ENCODE measurements around the gene ZDHHC15. TPM values are rescaled to one million over a fixed set of nuclear protein-coding genes. Genes with fewer than 3 reads are reported as not detected.

Gene ZDHHC15
- total and polyA plus RNA-seq, 2 of the 8 experiments (the other 6 are each of a cell fraction or from before 2014, with no cell fraction given), result 1.7 to 3.5 TPM

DNA sequence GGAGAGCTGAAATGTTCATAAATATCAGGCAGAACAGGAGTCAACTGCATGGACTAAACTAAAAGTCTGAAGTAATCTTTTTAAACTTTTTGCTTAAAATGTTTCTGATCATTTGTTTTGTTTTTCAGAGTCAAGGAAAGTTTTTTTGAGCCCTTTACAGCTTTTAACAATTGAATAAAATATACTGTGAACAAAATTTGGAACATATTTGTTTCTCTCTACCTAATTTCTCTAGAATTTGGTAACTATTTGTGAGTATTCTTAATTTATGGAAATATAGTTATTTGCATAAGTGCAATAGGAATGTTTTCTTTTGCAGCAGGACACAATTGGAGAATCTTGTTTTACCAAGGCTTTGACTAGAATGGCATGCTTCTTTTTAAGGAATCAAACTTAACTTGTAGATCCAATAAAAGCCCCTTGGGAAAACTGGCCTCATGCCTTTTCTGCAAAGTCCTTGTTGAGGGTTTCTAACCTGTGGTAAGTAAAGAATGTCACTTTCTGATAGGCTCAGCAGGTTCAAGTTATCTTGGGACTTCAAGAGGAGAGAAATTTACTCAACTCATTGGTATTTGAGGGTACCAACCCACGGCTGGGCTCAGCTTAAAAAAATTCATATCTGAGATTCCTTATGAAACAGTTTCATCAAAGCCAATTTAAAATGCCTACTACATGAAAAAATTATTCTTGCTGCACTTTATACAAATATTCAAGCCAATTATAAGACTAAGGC lies 157.4 kb downstream of the ZDHHC15 start:
- FAIRE-seq (no peak), DNase-seq (ENCODE audit: low read depth in 1 of 2, low spot score in 2 of 2) (no peak)
- H2BK120ac ChIP-seq (replicated peaks; ENCODE audit: low read depth, low read length), result no peak overlapping the region

More for the DNA sequence above, 157.4 kb downstream of the ZDHHC15 start:
- no peak overlapping the region for H3K27ac ChIP-seq (ENCODE audit: low read depth, low read length)
- TF ChIP-seq CHD1 (IDR thresholded peaks at IDR 0.05; ENCODE audit: low read depth, low read length) (no peak), ASH2L (IDR thresholded peaks at IDR 0.05; ENCODE audit: low read length) (no peak), GTF2F1 (IDR thresholded peaks at IDR 0.05; ENCODE audit: borderline replicate concordance, low read depth, low read length) (no peak), POU5F1 (IDR thresholded peaks at IDR 0.05; ENCODE audit: low read depth, low read length) (peak; percentile 43; the same call in 1 of the 2 replicates), RAD21 (IDR thresholded peaks at IDR 0.05 in 1 of 2, conservative IDR thresholded peaks at IDR 0.05 in 1 of 2; ENCODE audit: low read depth in 2 of 2, low read length in 2 of 2) (no peak)
- H2AFZ ChIP-seq (ENCODE audit: low read length), result no peak overlapping the region
- H2BK12ac ChIP-seq (ENCODE audit: low read depth, low read length), result no peak overlapping the region
- H3K27me3 ChIP-seq (replicated peaks in 1 of 4; ENCODE audit: control insufficient read depth in 3 of 4, extremely low read depth in 1 of 4, insufficient read depth in 3 of 4, low read length in 3 of 4), result no peaks in the 10 kb centered on the region
- no peak overlapping the region for H4K91ac ChIP-seq (replicated peaks; ENCODE audit: insufficient read length, low read length)
- no peak overlapping the region for H2BK20ac ChIP-seq (ENCODE audit: low read length)
- no peaks in the 10 kb centered on the region for H3K23me2 ChIP-seq (ENCODE audit: low read depth, low read length)
- no peak overlapping the region for H3K14ac ChIP-seq (ENCODE audit: insufficient read length)
- H3K18ac ChIP-seq (ENCODE audit: extremely low read depth, low read length), result no peak overlapping the region
- no peaks in the 10 kb centered on the region for H3K4me1 ChIP-seq (replicated peaks in 1 of 4; ENCODE audit: control insufficient read depth in 3 of 4, insufficient read depth in 4 of 4, low read length in 3 of 4)
- no peak overlapping the region for H3K4ac ChIP-seq (replicated peaks; ENCODE audit: insufficient read length, low read depth, low read length)
- H3K79me2 ChIP-seq (ENCODE audit: control insufficient read depth in 1 of 2, insufficient read depth in 2 of 2, low read length in 2 of 2), result no peaks in the 10 kb centered on the region
- H3K79me1 ChIP-seq (ENCODE audit: low read depth, low read length), result no peaks in the 10 kb centered on the region
- H2BK15ac ChIP-seq (ENCODE audit: low read length), result no peak overlapping the region
- H3K36me3 ChIP-seq (ENCODE audit: control insufficient read depth in 2 of 4, insufficient read depth in 4 of 4, low read length in 3 of 4), result no peaks in the 10 kb centered on the region; a peak in 2 of 8 replicates
- WGBS, 2 experiments (ENCODE audit: extremely low coverage in 1 of 2, insufficient coverage in 1 of 2, insufficient read length in 1 of 2, insufficient replicate concordance in 2 of 2, low coverage in 1 of 2, low lambda C conversion rate in 2 of 2, missing lambda C conversion rate in 1 of 2), result 100% methylated on average over 1 of the region's 1 CpG; no CpG with 5 or more reads in 1 of the 2 experiments
- H2AK5ac ChIP-seq (ENCODE audit: low read depth, low read length), result no peak overlapping the region
- no peak overlapping the region for H3K23ac ChIP-seq (ENCODE audit: insufficient read length)
- no peak overlapping the region for H2BK5ac ChIP-seq (ENCODE audit: low read depth, low read length)
- POLR2A ChIA-PET (ENCODE audit: partially characterized antibody), result no interaction called here
- no peak overlapping the region for H3K56ac ChIP-seq (replicated peaks; ENCODE audit: insufficient read length, low read depth, low read length)
- no peaks in the 10 kb centered on the region for H4K20me1 ChIP-seq (replicated peaks in 1 of 2; ENCODE audit: control insufficient read depth in 1 of 2, insufficient read depth in 2 of 2, low read length in 2 of 2)
- CTCF ChIA-PET (ENCODE audit: partially characterized antibody), result no interaction called here
- H3K4me3 ChIP-seq (ENCODE audit: extremely low read depth in 1 of 4, insufficient read depth in 2 of 4, low read depth in 3 of 4, low read length in 4 of 4), result no peak overlapping the region
- no peak overlapping the region for H3K9ac ChIP-seq (replicated peaks in 1 of 4; ENCODE audit: extremely low read depth in 1 of 4, low read depth in 3 of 4, low read length in 3 of 4)
- no peak overlapping the region for H3K4me2 ChIP-seq (ENCODE audit: insufficient read depth in 1 of 2, low read depth in 2 of 2, low read length in 2 of 2)
- H4K8ac ChIP-seq (ENCODE audit: extremely low read depth, insufficient read depth, low read length), result no peak overlapping the region
- peaks cover 0 to 4% of the 10 kb centered on the region in 2 experiments; a peak in 1 of 4 replicates for H3K9me3 ChIP-seq (ENCODE audit: insufficient read depth in 2 of 2, low read depth in 1 of 2, low read length in 1 of 2)
- no peak overlapping the region for H4K5ac ChIP-seq (ENCODE audit: insufficient read length, low read depth, low read length)

Data from H1 (cell line).